Fibroblast of lung (primary cell): ENCODE results near the gene IRF9. TPM values are rescaled to one million over a fixed set of nuclear protein-coding genes. Genes with fewer than 3 reads are reported as not detected.
A peak's percentile ranks its signal among the peaks of the same experiment; 100 is the strongest.

ENCODE experiments used
- DNase-seq, 2 donors: peaks; one replicate each; pipeline versions ENCODE4 v3.0.0 to v3.0.0-alpha.2; 2010; ENCODE audit warnings: low read depth in 2 of 2
- H2AFZ ChIP-seq: 2 replicates; pipeline ENCODE4 v1.5.1; 2012; ENCODE audit warnings: low read length, control low read depth, inconsistent platforms
- H3K27ac ChIP-seq: 2 replicates; pipeline ENCODE4 v1.5.1; 2011; ENCODE audit warnings: low read length, control low read depth; ENCODE audit not compliant: insufficient read depth
- H3K27me3 ChIP-seq: 2 replicates; pipeline ENCODE4 v1.5.1; 2011; ENCODE audit warnings: mild to moderate bottlenecking, low read length; ENCODE audit not compliant: control insufficient read depth, insufficient read depth
- H3K36me3 ChIP-seq: 2 replicates; pipeline ENCODE4 v1.5.1; 2011; ENCODE audit warnings: low read length; ENCODE audit not compliant: control insufficient read depth, insufficient read depth
- H3K4me1 ChIP-seq: 2 replicates; pipeline ENCODE4 v1.5.1; 2011; ENCODE audit warnings: low read length; ENCODE audit not compliant: control insufficient read depth, insufficient read depth; ENCODE audit errors: extremely low read depth
- H3K4me2 ChIP-seq: 2 replicates; pipeline ENCODE4 v1.5.1; 2011; ENCODE audit warnings: low read length, control low read depth; ENCODE audit not compliant: insufficient read depth; ENCODE audit errors: extremely low read depth
- H3K4me3 ChIP-seq, 4 experiments: fragments of 200-600 bp in 1 of 4; sonication (generic) in 1 of 4; replicated peaks in 1 of 4; 2 replicates each; pipeline ENCODE4 v1.5.1; 2011 to 2016; ENCODE audit warnings: low read length in 4 of 4, low read depth in 3 of 4, mild to moderate bottlenecking in 3 of 4, control low read depth in 2 of 4, inconsistent platforms in 1 of 4, mixed read lengths in 1 of 4; ENCODE audit not compliant: insufficient read depth in 1 of 4; ENCODE audit errors: control extremely low read depth in 1 of 4
- H3K79me2 ChIP-seq: 2 replicates; pipeline ENCODE4 v1.5.1; 2012; ENCODE audit warnings: mild to moderate bottlenecking, low read length, inconsistent platforms; ENCODE audit not compliant: control insufficient read depth, insufficient read depth
- H3K9ac ChIP-seq: 2 replicates; pipeline ENCODE4 v1.5.1; 2011; ENCODE audit warnings: mild to moderate bottlenecking, low read length, control low read depth; ENCODE audit not compliant: insufficient read depth
- H3K9me3 ChIP-seq: 2 replicates; pipeline ENCODE4 v1.5.1; 2012; ENCODE audit warnings: low read depth, low read length; ENCODE audit not compliant: control insufficient read depth, insufficient read depth
- H4K20me1 ChIP-seq: 2 replicates; pipeline ENCODE4 v1.5.1; 2011; ENCODE audit warnings: low read length; ENCODE audit not compliant: control insufficient read depth, insufficient read depth; ENCODE audit errors: extremely low read depth
- CTCF ChIP-seq, 2 donors: IDR thresholded peaks in 1 of 2; conservative IDR thresholded peaks in 1 of 2; 1 replicate in 1 of 2; 2 replicates in 1 of 2; pipeline ENCODE4 v1.5.1; 2011 to 2012; ENCODE audit warnings: low read length in 2 of 2, control low read depth in 1 of 2, inconsistent platforms in 1 of 2, low read depth in 1 of 2, mild to moderate bottlenecking in 1 of 2
- EZH2 ChIP-seq: IDR thresholded peaks from 2 replicates; pipeline ENCODE4 v1.5.1; 2012; ENCODE audit warnings: low read length, control low read depth, mild to moderate bottlenecking; ENCODE audit errors: missing control alignments
- polyA plus RNA-seq, 2 donors: library from polyadenylated mRNA; depleted of rRNA in 1 of 2; stranded (reverse) in 1 of 2; unstranded in 1 of 2; fragments of >200 nt; gene quantifications; 2 replicates each; pipeline ENCODE4 v1.2.1, GENCODE V29; 2011 to 2012; ENCODE audit warnings: missing spikeins in 1 of 2
- total RNA-seq: library from RNA; depleted of rRNA; stranded (reverse); fragments of >200 nt; gene quantifications from 2 replicates; pipeline ENCODE4 v1.2.1, GENCODE V29; 2014

The IRF9 gene
- total and polyA plus RNA-seq, 2 donors (not counting 1 experiment from before 2014, with no cell fraction given) = 79.9 to 142 TPM

DNA sequence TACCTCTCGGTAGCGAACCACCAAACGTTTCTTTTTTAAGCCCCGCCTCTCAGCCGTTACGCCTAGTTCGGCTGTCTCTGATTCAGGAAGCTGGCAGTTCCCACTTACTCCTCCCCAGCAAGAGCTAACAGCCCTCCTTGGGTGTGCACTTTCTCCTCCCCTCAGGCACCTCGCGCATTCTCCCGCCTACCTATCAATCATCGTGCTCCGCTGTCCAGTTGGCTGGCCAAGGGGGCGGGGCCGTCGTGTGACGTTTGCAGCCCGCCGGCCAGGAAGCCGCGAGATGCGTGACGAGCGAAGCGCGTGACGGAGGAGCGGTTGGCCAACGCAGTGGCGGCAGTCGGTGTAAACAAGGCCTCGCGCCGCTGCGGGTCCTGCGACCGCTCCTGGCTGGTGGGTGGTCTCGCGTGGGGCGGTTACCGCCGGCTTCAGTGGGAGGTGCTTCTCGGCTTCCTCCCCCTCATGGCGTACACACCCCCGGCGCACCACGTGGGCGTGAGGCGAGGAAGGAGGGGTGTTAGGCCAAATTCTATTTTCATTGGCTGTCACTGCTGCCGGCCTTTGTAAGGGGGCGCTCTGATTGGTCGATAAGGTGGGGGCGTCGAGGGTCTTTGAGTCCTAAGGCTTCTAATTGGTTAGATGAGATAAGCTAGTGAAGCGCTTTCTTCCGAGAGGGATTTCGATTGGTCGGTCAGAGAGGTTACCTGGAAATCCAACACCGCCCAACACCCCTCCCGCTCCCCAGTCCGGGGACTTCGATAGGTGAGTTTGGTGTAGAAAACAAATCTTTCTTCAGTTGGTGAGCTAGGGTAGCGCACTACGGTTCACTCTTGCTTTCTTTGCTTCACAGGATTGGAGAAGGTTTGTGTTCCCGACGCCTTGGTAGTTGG, 46.3 kb upstream of the IRF9 start, which contains the start of the genes DCAF11 and NRL:
TSS of gene DCAF11 (plus strand) at position 246 of the 890 bp plus-strand sequence. CDS start 818 bp downstream, outside the sequence.
TSS of gene NRL (minus strand) at position 418 of the 890 bp plus-strand sequence. CDS start 32,101 bp downstream, outside the sequence.
- DNase-seq = peak; percentile 100
- Histone ChIP-seq H3K4me3 (peak within 1 kb of the TSS; percentile 39 to 96 (median 72)), H3K79me2 (no peaks in the 10 kb centered on the region), H3K27ac (peak within 1 kb of the TSS; percentile 98), H3K9ac (peak within 1 kb of the TSS; percentile 96), H3K36me3 (no peaks in the 10 kb centered on the region), H4K20me1 (no peaks in the 10 kb centered on the region), H2AFZ (peak within 1 kb of the TSS; percentile 96), H3K9me3 (no peaks in the 10 kb centered on the region), H3K27me3 (no peaks in the 10 kb centered on the region), H3K4me1 (peaks cover 5% of the 10 kb centered on the region), H3K4me2 (peak within 1 kb of the TSS; percentile 100)
- no peak for TF ChIP-seq CTCF (conservative IDR thresholded peaks at IDR 0.05 in 1 of 2, IDR thresholded peaks at IDR 0.05 in 1 of 2; ENCODE audit: low read depth in 1 of 2, low read length in 2 of 2)
- no peak for TF ChIP-seq EZH2

GRCh38 chr14:24115422-24116127, 45.5 kb upstream of the IRF9 start:
- no peaks in the 10 kb centered on the region for H4K20me1 ChIP-seq
- no peaks in the 10 kb centered on the region for H3K27me3 ChIP-seq
- no peaks in the 10 kb centered on the region for H3K9me3 ChIP-seq
- peak overlapping the region; percentile 39 to 96 (median 63) for H3K4me3 ChIP-seq
- H3K79me2 ChIP-seq = no peaks in the 10 kb centered on the region
- no peak for DNase-seq
- H3K9ac ChIP-seq = peak overlapping the region; percentile 96
- H3K4me2 ChIP-seq = peak overlapping the region; percentile 90
- H3K27ac ChIP-seq = peak overlapping the region; percentile 98
- H3K4me1 ChIP-seq = peaks cover 5% of the 10 kb centered on the region
- TF ChIP-seq CTCF (conservative IDR thresholded peaks at IDR 0.05 in 1 of 2, IDR thresholded peaks at IDR 0.05 in 1 of 2; ENCODE audit: low read depth in 1 of 2, low read length in 2 of 2) (no peak), EZH2 (no peak)
- H2AFZ ChIP-seq = peak overlapping the region; percentile 27
- no peaks in the 10 kb centered on the region for H3K36me3 ChIP-seq
